ENCODE data around the gene ARSG.

ARSG gene

GRCh38 chr17:68377771-68378267, 86.5 kb downstream of the ARSG start:
- no peak for DNase-seq (ENCODE audit: low read depth in 2 of 2)

GRCh38 chr17:68378268-68379176, 87.2 kb downstream of the ARSG start:
- no peak for DNase-seq (ENCODE audit: low read depth in 2 of 2)

DNA sequence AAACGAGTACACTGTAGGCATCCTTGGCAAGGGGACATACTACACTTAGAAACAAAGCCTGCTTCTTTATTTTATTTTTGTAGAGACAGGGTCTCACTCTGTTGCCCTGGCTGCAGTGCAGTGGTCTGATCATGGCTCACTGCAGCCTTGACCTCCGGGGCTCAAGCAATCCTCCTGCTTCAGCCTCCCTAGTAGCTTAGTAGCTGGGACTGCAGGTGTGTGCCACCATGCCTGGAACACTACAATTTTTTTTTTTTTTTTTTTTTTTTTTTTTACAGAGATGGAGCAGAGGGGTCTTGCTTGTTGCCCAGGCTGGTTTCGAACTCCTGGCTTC, 87.8 kb downstream of the ARSG start:
- no peak for DNase-seq (ENCODE audit: low read depth in 2 of 2)

DNA sequence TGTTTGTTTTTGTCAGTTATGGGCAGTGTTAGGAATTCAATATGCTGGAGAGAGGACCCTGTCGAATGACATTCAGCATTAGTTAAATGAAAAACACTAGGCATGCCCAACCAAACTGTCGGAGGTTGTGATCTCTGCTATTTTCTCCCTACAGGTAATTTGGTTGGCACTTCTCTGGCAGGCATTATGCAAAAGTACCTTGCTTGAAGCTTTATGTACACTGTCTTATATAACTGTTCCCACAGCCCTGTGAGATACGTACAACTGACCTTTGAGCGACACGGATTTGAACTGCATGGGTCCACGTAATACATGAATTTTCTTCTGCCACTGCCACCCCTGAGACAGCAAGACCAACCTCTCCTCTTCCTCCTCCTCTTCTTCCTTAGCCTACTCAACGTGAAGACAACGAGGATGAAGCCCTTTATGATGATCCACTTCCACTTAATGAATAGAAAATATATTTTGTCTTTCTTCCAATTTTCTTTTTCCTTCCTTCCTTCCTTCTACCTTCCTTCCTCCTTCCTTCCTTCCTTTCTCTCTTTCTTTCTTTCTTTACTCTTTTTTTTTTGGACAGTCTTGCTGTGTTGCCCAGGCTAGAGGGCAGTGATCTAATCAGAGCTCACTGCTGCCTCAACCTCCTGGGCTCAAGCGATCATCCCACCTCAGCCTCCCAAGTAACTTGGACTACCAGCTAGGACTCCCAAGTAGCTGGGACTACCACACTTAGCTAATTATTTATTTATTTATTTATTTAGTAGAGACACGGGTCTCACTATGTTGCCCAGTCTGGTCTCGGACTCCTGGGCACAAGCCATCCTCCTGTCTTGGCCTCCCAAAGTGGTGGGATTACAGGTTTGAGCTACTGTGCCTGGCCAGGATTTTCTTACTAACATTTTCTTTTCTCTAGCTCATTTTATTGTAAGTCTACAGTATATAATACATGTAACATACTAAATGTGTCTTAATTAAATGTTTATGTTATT, 88.7 kb downstream of the ARSG start:
- no peak for DNase-seq (ENCODE audit: low read depth in 2 of 2)

DNA sequence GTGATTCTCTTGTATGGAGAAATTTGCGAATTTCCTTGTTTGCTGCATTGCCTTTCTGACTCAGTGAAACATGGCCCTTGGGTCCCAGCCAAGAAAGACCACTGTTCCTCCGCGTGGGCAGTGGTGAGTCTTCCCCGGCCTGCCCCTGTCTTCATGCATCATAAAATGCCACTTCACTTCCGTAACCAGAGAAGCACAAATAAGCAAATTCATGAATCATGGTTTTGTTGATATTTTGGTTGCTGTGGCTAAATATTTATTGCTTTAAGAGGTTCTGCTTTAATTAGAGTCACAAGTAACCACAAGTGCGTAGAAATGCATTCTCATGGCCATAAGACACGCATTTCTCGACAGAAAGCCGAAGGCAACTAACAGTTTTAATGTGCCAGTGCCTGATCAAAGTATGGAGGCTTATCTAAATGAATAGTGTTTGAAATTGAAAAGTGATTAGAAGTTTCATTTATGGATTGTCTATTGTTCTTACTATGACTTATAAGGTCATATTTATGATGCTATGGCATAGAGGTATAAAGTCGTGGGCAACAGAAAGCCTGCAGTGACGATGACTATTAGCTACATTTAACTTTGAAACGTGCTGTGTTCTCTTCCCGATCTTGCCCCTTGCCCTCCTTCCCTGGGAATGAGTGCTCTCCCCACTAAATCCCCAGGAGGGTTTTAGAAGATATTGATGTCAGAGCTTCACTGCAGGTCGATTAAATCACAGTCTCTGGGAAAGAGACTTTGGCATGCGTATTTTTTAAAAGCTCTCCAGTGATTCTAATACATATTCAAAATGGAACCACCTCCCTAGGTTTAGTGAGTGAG, 90.0 kb downstream of the ARSG start:
- DNase-seq (ENCODE audit: low read depth in 2 of 2), result no peak

- no peak for DNase-seq (ENCODE audit: low read depth in 2 of 2)
These were observed 91.3 kb downstream of the ARSG start for GRCh38 chr17:68382582-68383085.

- DNase-seq (ENCODE audit: low read depth in 2 of 2), result no peak
These were observed 91.8 kb downstream of the ARSG start for GRCh38 chr17:68383120-68383442.

DNA sequence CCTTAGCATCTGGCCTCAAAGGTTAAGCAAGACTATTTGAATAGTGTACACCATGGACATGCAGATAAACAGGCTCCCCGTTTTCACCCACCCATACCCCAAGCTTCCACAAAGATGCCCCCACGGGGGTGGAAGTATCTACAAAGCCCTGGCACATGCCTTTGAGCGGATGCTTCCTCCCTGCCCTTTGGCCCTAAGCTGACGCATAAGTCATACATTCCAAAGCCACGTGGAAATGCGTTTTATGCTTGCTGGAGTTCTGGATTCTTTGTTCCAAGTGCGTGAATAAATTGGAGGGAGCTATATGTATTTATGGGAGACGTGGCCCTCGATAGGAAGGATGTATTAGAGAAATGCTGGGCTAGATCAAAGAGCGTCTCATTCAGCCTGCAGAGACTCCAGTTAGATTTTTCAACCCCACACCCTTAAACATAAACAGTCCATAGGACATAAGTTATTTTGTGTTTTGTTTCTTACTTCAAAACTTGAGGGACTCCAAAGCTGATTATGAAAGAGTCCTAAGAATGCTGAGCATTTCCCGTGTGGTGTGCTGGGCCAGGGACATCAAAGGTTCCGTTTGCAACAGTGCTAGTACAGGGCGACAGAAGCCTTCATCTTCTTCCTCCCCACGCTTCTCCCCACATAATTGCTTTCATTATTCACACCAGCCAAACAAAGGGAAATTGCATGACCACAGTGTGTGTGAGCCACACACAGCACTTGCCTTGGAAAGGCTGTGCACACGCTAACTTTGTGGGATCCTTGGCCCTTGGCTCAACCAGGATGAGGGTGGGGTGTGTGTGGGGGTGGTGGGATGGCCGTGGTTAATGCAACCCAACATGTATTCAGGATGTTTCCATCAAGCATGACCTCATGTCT, 92.4 kb downstream of the ARSG start:
- DNase-seq (ENCODE audit: low read depth in 2 of 2), result no peak

- DNase-seq (ENCODE audit: low read depth in 2 of 2), result no peak
These were observed 93.2 kb downstream of the ARSG start for GRCh38 chr17:68384471-68384870.

DNA sequence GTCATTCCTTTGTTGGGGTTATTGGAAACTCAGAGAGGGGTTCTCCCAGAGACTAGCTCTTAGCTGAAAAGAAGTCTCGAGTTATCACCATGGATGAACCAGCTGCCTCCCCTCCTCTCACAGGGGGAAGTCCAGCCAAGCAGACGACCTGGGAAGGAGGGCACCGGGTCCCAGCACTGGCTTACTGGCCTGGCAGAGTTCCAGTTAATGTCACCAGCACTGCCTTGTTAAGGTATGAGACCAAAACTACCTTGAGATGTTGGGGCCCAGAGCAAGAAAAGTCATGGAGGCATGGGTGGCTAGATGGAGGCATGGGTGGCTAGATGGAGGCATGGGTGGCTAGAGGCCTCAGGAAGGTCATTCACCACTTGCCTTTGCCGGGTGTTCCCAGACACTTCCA, 93.6 kb downstream of the ARSG start:
- DNase-seq (ENCODE audit: low read depth in 2 of 2), result no peak

DNA sequence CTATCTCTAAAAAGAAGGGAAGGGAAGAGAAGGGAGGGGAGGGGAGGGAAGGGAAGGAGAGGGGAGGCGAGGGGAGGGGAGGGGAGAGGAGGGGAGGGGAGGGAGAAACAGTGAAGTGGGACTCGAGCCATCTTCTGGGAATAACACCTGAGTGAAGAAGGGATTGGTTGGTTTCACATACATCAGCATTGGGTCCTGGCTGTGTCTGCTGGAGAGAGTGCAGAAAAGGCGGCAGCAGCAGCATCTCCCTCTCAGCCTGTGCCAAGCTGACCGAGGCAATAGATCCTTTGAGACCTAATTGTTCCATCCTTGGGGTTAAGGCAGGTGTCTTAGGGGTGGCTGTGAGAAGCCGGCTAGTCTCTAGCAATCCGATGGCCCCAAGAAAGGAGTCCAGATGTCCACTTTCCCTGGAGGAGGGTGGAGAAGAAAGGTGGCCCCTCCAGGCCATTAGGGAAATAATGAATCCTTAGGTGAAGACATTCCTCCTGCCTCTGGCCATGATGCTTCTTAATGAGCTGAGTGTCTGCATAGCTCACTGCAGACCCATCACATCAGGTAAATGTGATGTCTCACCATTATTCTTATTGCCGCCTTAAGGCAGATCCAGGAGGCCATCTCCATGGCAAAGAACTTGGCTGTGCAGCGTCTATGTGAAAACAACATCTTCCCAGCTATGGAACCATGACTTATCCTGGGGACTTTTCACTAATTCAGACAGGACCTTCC, 94.4 kb downstream of the ARSG start:
- DNase-seq (ENCODE audit: low read depth in 2 of 2), result no peak

DNA sequence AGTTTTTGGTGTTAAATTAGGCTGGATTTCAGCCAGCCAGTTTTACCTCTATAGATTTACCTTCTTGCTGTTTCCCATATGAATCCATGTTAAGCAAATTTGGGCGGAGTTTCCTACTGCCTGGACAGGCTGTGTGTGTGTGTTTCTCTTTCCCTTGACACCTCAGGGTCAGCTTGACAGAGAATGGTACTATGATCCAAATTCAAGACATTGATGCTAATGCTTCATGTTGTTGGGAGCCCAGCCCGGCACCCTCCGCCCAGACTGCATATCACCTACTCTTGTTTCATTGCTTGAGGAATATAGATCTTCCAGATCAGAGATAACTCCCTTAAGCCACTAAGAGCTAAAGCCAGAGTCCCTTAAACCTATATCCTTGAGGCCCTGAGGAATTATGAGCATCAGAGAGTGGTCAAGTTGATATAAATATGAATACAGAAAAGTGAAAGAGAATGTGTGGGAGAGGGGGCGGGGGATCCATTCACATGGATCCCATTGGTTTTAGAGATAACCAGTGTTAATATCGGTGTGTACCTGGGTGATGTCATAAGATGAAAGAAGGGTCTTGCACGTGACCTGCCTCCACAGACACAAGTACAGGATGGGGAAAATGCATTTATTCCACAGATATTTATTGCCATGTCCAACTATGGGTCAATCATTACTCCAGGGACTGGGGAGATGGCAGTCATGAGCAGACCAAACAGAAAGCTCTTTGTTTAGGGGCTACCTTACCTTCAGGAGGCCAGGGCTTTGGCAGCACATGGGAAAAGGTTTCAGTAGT, 96.3 kb downstream of the ARSG start:
- no peak for DNase-seq (ENCODE audit: low read depth in 2 of 2)

DNA sequence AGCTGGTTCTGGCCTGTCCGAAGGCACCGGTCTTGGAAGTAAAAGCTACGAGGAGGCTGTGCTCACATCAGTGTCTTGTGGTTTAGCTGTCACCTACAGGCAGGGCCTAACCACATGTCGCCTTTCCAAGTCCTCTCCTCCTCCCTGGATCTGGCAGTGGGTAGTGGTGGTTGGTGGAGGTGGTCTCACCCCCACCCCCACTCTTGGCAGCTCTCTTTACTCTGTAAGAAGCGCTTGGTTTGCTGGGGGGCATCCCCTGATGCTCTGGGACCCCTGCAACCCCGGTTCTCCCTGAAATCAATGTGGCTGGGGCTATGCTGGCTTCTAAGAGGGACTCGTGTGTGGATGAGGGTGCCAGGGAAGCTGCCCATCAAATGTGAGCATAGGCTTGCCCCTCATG, 97.7 kb downstream of the ARSG start:
- DNase-seq (ENCODE audit: low read depth in 2 of 2), result no peak

DNA sequence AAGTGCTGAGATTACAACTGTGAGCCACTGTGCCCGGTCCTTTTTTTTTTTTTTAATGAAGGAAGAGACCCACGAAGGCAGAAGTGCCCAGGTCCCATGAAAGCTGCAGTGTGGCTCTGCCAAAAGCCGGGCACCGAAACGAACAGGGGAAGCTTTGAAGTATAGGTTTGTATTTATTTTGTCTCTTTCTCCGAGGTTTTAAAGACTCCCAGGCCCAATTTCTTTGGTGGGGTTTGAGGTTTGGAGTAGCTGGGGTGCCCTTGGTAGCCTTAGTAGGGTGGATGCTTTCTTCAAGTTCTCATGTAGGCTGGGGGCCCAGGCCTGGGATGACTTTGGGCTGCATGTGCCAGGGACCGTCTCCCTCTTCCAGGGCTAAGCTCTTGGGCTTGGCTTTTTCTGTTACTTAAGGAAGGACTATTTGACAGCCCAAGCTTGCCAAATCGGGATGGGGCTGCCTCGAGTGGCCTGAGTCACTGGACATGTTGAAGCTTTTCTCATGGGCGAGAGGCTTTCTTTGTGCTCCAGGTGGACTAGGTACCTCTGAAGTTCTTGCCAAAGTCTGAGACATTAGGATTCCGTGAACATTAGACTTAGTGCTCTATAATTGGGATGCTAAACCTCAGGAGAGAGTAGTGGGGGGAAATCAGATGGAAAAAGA, 99.7 kb downstream of the ARSG start:
- DNase-seq (ENCODE audit: low read depth in 2 of 2), result no peak

DNA sequence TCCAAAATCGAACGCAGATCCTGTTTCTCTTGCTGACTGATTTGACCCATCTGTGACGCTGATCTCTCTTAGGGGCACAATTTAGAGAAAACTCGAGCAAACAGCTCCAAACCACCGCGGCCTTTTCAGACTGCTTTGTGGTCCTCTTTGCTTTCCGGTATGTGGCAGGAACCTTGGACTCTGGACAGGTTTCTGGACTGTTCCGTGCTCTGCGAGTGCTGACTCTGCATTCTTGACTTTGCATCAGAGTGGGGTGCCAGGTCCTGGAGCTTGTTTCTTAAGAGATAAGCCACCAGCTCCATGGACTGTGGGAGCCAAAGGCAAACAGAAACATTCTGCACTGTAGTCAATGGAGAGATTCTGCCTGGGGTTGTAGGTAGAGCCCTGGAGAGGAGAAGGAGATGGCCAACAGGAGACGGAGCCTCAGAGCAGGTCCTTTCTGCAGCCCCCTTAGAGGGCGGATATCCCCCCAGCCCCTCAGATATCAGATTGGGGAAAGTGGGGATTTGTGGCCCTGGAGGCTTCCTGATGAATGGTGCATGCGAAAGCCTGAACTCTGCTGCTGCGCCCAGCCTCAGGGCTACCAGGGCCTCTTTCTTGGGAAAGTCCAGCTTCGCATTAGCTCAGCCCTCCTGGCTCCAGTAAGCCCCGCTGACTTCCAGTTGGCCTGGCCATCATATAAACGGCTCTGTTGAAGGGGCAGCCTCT, 100.4 kb downstream of the ARSG start:
- DNase-seq (ENCODE audit: low read depth in 2 of 2), result no peak

- no peak for DNase-seq (ENCODE audit: low read depth in 2 of 2)
These were observed 103.5 kb downstream of the ARSG start for GRCh38 chr17:68394608-68395331.
